Measurements from ENCODE around the gene MAML3.

The MAML3 gene

GRCh38 chr4:139767585-139767984 is 386.4 kb downstream of the MAML3 start:
- TF ChIP-seq SPI1 (IDR thresholded peaks at IDR 0.05; ENCODE audit: borderline replicate concordance, low read depth) = no peak
- no peak for TF ChIP-seq POLR2AphosphoS5 (IDR thresholded peaks at IDR 0.05; ENCODE audit: low read depth)
- no peak for TF ChIP-seq REST (IDR thresholded peaks at IDR 0.05; ENCODE audit: insufficient replicate concordance, low read depth)
- TF ChIP-seq CTCF (IDR thresholded peaks at IDR 0.05; ENCODE audit: insufficient read depth, low read length) = no peak
- TF ChIP-seq GABPA (IDR thresholded peaks at IDR 0.05; ENCODE audit: low read depth) = no peak
- no peak overlapping the region for H3K27ac ChIP-seq (replicated peaks)
- H3K4me3 ChIP-seq (replicated peaks; ENCODE audit: insufficient read depth, low read length) = no peak overlapping the region

GRCh38 chr4:139767168-139767567 is 386.8 kb downstream of the MAML3 start:
- H3K27ac ChIP-seq (replicated peaks) = no peak overlapping the region
- no peak for TF ChIP-seq CTCF (IDR thresholded peaks at IDR 0.05; ENCODE audit: insufficient read depth, low read length)
- TF ChIP-seq POLR2AphosphoS5 (IDR thresholded peaks at IDR 0.05; ENCODE audit: low read depth) = no peak
- no peak for TF ChIP-seq SPI1 (IDR thresholded peaks at IDR 0.05; ENCODE audit: borderline replicate concordance, low read depth)
- no peak for TF ChIP-seq REST (IDR thresholded peaks at IDR 0.05; ENCODE audit: insufficient replicate concordance, low read depth)
- TF ChIP-seq GABPA (IDR thresholded peaks at IDR 0.05; ENCODE audit: low read depth) = no peak
- no peaks in the 10 kb centered on the region for H3K27me3 ChIP-seq (ENCODE audit: insufficient read depth, poor library complexity, severe bottlenecking)
- DNase-seq (ENCODE audit: low read depth in 1 of 2, low spot score in 1 of 2) = no peak
- H3K4me3 ChIP-seq (replicated peaks; ENCODE audit: insufficient read depth, low read length) = no peak overlapping the region

More at GRCh38 chr4:139767585-139767984, 386.4 kb downstream of the MAML3 start:
- DNase-seq (ENCODE audit: low read depth in 1 of 2, low spot score in 1 of 2) = no peak
- H3K27me3 ChIP-seq (ENCODE audit: insufficient read depth, poor library complexity, severe bottlenecking) = no peaks in the 10 kb centered on the region

GRCh38 chr4:139764686-139765310 is 389.2 kb downstream of the MAML3 start:
- no peak for TF ChIP-seq GABPA (IDR thresholded peaks at IDR 0.05; ENCODE audit: low read depth)
- no peak for TF ChIP-seq REST (IDR thresholded peaks at IDR 0.05; ENCODE audit: insufficient replicate concordance, low read depth)
- no peak for TF ChIP-seq POLR2AphosphoS5 (IDR thresholded peaks at IDR 0.05; ENCODE audit: low read depth)
- no peak for TF ChIP-seq CTCF (IDR thresholded peaks at IDR 0.05; ENCODE audit: insufficient read depth, low read length)
- no peak for TF ChIP-seq SPI1 (IDR thresholded peaks at IDR 0.05; ENCODE audit: borderline replicate concordance, low read depth)
- H3K27me3 ChIP-seq (ENCODE audit: insufficient read depth, poor library complexity, severe bottlenecking) = no peaks in the 10 kb centered on the region
- H3K4me3 ChIP-seq (replicated peaks; ENCODE audit: insufficient read depth, low read length) = no peak overlapping the region
- DNase-seq (ENCODE audit: low read depth in 1 of 2, low spot score in 1 of 2) = no peak
- H3K27ac ChIP-seq (replicated peaks) = no peak overlapping the region

All from HL-60 (cell line).